ENCODE data around the gene TIMELESS. TPM values are rescaled to one million over a fixed set of nuclear protein-coding genes. Genes with fewer than 3 reads are reported as not detected.
A peak's percentile ranks its signal among the peaks of the same experiment; 100 is the strongest.
"Not testable (repeated sequence)": the region's sequence is repeated elsewhere in the genome, so short reads cannot be mapped to it uniquely, and the experiment has no call there.

TIMELESS gene
- total RNA-seq, 1 experiment from 2014 or later = 43.2 TPM

DNA sequence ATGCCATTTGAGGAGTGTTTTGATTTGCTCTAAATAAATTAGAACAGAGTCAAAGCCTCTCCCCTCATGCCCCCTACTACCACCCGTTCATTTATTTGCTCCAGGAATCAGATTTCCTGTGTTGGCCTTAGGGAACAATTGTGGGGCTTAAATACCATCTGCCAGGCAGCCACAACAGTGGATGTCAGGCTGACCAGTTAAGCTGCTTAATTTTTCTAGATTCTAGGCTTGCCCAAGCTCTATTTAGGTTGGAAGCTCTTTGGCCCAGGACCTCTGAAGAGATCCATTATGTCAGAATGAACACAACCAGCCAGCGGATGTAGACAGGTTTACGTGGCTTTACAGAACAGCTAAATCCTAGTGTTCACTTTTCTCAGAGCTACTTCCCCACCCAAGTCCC is 1.0 kb upstream of the TIMELESS start:
- peaks cover 4% of the 10 kb centered on the region; the same call in 1 of the 2 replicates for H3K4me1 ChIP-seq
- Mint-ChIP-seq H3K4me3 (ENCODE audit: unreplicated experiment) (peak overlapping the region; percentile 83), H3K27ac (ENCODE audit: unreplicated experiment) (peak overlapping the region; percentile 89), H3K4me1 (ENCODE audit: low read depth, unreplicated experiment) (peaks cover 7% of the 10 kb centered on the region), H3K36me3 (ENCODE audit: insufficient read depth, unreplicated experiment) (peaks cover 13% of the 10 kb centered on the region), H3K27me3 (ENCODE audit: insufficient read depth, unreplicated experiment) (no peaks in the 10 kb centered on the region), H3K9me3 (ENCODE audit: unreplicated experiment) (no peaks in the 10 kb centered on the region)
- no TSS peak for BruUV-seq (replicated peaks)
- ChIA-PET CTCF (interaction anchor here (1.3 to 2.5 kb wide), 2 partner anchors 14 to 90 kb away, joined by 5 to 12 read pairs; partner anchors contain the start of gene STAT2), POLR2A (interaction anchor here (1.2 to 2.2 kb wide), 2 partner anchors 13 to 90 kb away, joined by 3 to 15 read pairs; partner anchors contain the start of gene STAT2)
- H3K27me3 ChIP-seq (replicated peaks; ENCODE audit: control insufficient read depth, insufficient read depth, low read length) = no peaks in the 10 kb centered on the region
- H3K4me3 ChIP-seq (ENCODE audit: low read depth, low read length) = no peak overlapping the region; the same call in 1 of the 2 replicates
- H3K9me3 ChIP-seq = no peaks in the 10 kb centered on the region
- DNase-seq = no peak
- intact Hi-C loops (cut with micrococcal nuclease; ENCODE audit: unreplicated experiment) = no loop called here
- no peaks in the 10 kb centered on the region for H3K36me3 ChIP-seq (ENCODE audit: control insufficient read depth, insufficient read depth, low read length)
- TF ChIP-seq, protein P1, sequence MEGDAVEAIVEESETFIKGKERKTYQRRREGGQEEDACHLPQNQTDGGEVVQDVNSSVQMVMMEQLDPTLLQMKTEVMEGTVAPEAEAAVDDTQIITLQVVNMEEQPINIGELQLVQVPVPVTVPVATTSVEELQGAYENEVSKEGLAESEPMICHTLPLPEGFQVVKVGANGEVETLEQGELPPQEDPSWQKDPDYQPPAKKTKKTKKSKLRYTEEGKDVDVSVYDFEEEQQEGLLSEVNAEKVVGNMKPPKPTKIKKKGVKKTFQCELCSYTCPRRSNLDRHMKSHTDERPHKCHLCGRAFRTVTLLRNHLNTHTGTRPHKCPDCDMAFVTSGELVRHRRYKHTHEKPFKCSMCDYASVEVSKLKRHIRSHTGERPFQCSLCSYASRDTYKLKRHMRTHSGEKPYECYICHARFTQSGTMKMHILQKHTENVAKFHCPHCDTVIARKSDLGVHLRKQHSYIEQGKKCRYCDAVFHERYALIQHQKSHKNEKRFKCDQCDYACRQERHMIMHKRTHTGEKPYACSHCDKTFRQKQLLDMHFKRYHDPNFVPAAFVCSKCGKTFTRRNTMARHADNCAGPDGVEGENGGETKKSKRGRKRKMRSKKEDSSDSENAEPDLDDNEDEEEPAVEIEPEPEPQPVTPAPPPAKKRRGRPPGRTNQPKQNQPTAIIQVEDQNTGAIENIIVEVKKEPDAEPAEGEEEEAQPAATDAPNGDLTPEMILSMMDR (IDR thresholded peaks at IDR 0.05; ENCODE audit: insufficient read depth in 1 of 2, low read depth in 1 of 2, low read length in 1 of 2, severe bottlenecking in 1 of 2, unreplicated experiment in 1 of 2) = no peak

DNA sequence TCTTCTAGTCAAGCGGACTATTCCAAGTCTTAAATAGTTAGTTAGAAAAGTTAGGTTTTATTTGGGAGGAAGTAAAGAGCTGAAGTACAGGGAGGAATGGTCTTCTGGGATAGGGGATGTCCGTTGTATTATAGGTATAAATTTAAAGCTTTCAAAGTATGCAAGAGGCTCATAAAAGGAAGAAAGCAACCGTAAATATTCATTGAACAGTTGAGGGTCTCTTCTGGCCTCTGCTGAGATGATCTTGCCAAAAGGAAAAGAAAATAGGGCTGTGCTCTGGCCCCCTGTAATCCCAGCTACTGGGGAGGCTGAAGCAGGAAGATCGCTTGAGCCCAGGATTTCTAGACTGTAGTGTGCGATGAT is 377 bp upstream of the TIMELESS start:
- no peak for DNase-seq
- Mint-ChIP-seq H3K27me3 (ENCODE audit: insufficient read depth, unreplicated experiment) (no peaks in the 10 kb centered on the region), H3K36me3 (ENCODE audit: insufficient read depth, unreplicated experiment) (peaks cover 17% of the 10 kb centered on the region), H3K4me1 (ENCODE audit: low read depth, unreplicated experiment) (peaks cover 11% of the 10 kb centered on the region), H3K9me3 (ENCODE audit: unreplicated experiment) (peaks cover 6% of the 10 kb centered on the region), H3K4me3 (ENCODE audit: unreplicated experiment) (peak overlapping the region; percentile 83), H3K27ac (ENCODE audit: unreplicated experiment) (peak overlapping the region; percentile 89)
- no peaks in the 10 kb centered on the region for H3K27me3 ChIP-seq (replicated peaks; ENCODE audit: control insufficient read depth, insufficient read depth, low read length)
- H3K4me3 ChIP-seq (ENCODE audit: low read depth, low read length) = peak overlapping the region; percentile 65
- ChIA-PET CTCF (interaction anchor here (0.5 to 2.5 kb wide), 7 partner anchors 10 to 134 kb away, joined by 3 to 12 read pairs (median 4); partner anchors contain the start of genes CNPY2 and STAT2), POLR2A (interaction anchor here (0.9 to 2.2 kb wide), 7 partner anchors 9 to 150 kb away, joined by 3 to 15 read pairs (median 3); partner anchors contain the start of genes CNPY2, PAN2 and STAT2)
- H3K9me3 ChIP-seq = no peaks in the 10 kb centered on the region
- peaks cover 4% of the 10 kb centered on the region; the same call in 1 of the 2 replicates for H3K4me1 ChIP-seq
- TF ChIP-seq, protein P1 (IDR thresholded peaks at IDR 0.05; ENCODE audit: insufficient read depth in 1 of 2, low read depth in 1 of 2, low read length in 1 of 2, severe bottlenecking in 1 of 2, unreplicated experiment in 1 of 2) = no peak
- H3K36me3 ChIP-seq (ENCODE audit: control insufficient read depth, insufficient read depth, low read length) = no peaks in the 10 kb centered on the region
- TSS peak; percentile 97 for BruUV-seq (replicated peaks)
- intact Hi-C loops (cut with micrococcal nuclease; ENCODE audit: unreplicated experiment) = loop anchor here (1.0 to 5.0 kb wide), 3 partner anchors 15 to 117 kb away; partner anchors contain the start of genes PAN2 and STAT2

DNA sequence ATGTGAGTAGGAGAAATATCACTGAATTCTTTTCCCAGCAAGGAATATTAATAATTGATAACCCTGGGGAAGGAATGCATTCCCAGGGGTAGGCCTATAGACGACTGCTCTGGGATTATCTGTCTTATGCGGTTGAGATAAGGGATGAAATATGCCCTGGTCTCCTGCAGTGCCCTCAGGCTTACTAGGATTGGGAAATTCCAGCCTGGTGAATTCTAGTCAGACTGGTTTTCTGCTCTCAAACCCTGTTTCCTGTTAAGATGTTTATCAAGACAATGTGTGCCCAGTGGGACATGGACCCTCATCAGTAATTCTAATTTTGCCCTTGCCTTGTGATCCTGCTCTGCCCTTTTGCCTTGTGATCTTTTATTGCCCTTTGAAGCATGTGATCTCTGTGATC is 6.0 kb downstream of the TIMELESS start:
- peaks cover 32% of the 10 kb centered on the region for H3K9me3 Mint-ChIP-seq (ENCODE audit: unreplicated experiment)
- CTCF ChIA-PET = interaction anchor here (0.7 kb wide), 1 partner anchor 71 kb away, joined by 3 read pairs; no protein-coding TSS in a partner anchor
- H3K27me3 Mint-ChIP-seq (ENCODE audit: insufficient read depth, unreplicated experiment); BruUV-seq (replicated peaks); intact Hi-C loops (cut with micrococcal nuclease; ENCODE audit: unreplicated experiment); H3K4me3 ChIP-seq (ENCODE audit: low read depth, low read length); H3K27me3 ChIP-seq (replicated peaks; ENCODE audit: control insufficient read depth, insufficient read depth, low read length); POLR2A ChIA-PET; H3K27ac Mint-ChIP-seq (ENCODE audit: unreplicated experiment); H3K9me3 ChIP-seq; H3K4me3 Mint-ChIP-seq (ENCODE audit: unreplicated experiment); H3K4me1 ChIP-seq; H3K36me3 ChIP-seq (ENCODE audit: control insufficient read depth, insufficient read depth, low read length): not testable (repeated sequence)
- H3K4me1 Mint-ChIP-seq (ENCODE audit: low read depth, unreplicated experiment) = peaks cover 19% of the 10 kb centered on the region
- peak; percentile 47 to 52 for DNase-seq
- H3K36me3 Mint-ChIP-seq (ENCODE audit: insufficient read depth, unreplicated experiment) = peaks cover 37% of the 10 kb centered on the region

All from Caco-2 (cell line).